ENCODE data around the gene CFL1.
A peak's percentile ranks its signal among the peaks of the same experiment; 100 is the strongest.
"Not testable (repeated sequence)": the region's sequence is repeated elsewhere in the genome, so short reads cannot be mapped to it uniquely, and the experiment has no call there.

Gene CFL1

GRCh38 chr11:65832231-65832630, 25.7 kb downstream of the CFL1 start:
- not testable (repeated sequence) for DNase-seq (ENCODE audit: low read depth)

DNA sequence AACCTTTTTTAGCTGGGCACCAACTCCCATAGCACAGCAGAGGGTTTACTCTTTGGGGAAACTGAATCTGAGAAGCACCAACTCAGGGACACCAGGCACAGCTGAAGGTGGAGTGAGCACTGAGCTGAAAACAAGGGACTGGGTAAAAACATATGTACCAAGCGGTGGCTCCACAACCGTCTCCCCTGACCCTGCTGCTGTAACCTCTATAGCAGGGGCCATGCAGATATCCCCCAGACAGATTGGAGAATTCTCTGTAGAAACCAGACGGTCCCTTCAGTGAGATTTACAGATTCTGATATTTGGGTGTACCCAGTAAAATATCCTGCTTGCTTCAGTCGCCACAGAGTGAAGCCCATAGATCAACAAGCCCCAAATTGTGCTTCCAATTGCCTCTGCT, 28.5 kb downstream of the CFL1 start:
- no peak for DNase-seq (ENCODE audit: low read depth)

- no peak for DNase-seq (ENCODE audit: low read depth)
Observed at GRCh38 chr11:65826984-65827735, 30.8 kb downstream of the CFL1 start.

GRCh38 chr11:65822776-65823528, 35.0 kb downstream of the CFL1 start:
- DNase-seq (ENCODE audit: low read depth) = no peak

DNA sequence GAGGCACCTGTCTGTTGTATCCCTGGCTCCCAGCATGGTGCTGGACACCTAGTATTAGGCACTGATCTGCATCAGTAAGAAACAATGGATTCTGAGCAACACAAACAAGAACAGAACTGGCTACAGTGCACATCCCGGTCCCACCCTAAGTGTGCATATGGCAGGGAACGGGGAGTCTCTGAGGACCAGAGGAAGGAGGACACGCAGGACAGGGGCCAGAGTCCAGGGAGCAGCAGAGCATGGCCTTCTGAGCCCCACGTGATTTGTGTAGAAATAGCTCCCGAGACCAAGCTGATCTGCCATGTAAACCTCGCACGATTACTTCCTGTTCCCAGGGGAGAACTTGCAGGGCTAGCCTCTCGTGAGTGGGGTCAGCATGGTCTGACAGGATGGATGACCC, 36.9 kb downstream of the CFL1 start:
- DNase-seq (ENCODE audit: low read depth) = no peak

DNA sequence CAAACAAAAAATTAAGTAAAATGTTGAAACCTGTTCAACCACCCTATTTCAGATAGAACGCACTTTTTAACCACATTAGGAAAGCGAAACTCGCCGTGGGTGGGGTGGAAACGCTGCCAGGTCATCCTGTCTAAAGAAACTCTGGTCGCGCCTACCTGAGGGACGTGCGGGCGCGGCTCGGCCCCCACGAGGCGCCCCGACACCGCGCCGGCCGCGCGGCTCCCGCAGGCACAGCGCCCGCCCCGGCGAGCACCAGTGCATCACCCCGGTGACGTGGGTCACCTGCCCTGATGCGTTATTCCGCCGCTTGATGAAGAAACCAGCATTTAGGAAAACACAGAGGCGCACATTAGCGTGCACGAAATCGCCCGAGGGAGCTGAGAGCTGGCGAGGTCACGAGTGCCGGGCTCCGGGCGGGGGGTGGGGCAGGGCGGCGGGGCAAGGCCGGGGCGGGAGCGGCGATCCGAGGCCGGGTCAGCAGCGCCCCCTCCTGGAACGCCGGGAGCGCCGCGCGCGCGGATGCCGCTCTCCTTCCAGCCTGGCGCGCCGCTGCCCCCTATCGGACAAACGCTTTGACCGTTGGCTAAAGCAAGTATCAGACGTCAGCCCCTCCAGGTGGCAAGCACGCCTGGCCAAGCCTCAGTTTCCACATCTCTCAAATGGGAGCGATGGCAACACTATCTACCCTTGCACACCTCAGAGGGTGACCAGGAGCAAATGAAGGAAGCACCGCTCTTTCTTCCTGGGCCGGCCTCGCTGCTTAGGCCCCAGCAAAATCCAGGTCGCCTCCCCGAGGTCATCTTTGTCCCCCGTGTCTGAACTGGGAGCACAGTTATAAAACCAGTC, 39.9 kb downstream of the CFL1 start:
- peak; percentile 67 for DNase-seq (ENCODE audit: low read depth)

DNA sequence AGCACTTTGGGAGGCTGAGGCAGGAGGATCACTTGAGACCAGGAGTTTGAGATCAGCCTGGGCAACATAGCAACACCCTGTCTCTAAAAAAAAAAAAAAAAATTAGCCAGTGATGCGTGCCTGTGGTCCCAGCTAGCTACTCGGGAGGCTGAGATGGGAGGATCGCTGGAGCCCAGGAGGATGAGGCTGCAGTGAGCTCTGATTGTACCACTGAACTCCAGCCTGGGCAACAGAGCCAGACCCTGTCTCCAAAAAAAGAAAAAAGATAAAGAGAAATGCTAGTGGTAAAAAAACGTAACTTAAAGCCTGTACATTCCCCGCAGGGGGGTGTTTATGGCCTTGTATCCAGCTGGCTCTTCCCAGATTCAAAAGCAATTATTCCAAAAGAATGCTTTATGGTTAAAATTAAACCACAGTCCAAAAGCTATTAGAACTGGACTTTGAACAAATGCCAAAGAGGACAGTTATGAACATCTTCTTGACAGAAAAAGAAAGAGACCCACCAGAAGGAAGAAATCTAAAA, 40.6 kb downstream of the CFL1 start:
- DNase-seq (ENCODE audit: low read depth) = no peak

GRCh38 chr11:65816696-65817095, 41.3 kb downstream of the CFL1 start:
- no peak for DNase-seq (ENCODE audit: low read depth)

GRCh38 chr11:65814986-65815565, 42.9 kb downstream of the CFL1 start:
- no peak for DNase-seq (ENCODE audit: low read depth)

DNA sequence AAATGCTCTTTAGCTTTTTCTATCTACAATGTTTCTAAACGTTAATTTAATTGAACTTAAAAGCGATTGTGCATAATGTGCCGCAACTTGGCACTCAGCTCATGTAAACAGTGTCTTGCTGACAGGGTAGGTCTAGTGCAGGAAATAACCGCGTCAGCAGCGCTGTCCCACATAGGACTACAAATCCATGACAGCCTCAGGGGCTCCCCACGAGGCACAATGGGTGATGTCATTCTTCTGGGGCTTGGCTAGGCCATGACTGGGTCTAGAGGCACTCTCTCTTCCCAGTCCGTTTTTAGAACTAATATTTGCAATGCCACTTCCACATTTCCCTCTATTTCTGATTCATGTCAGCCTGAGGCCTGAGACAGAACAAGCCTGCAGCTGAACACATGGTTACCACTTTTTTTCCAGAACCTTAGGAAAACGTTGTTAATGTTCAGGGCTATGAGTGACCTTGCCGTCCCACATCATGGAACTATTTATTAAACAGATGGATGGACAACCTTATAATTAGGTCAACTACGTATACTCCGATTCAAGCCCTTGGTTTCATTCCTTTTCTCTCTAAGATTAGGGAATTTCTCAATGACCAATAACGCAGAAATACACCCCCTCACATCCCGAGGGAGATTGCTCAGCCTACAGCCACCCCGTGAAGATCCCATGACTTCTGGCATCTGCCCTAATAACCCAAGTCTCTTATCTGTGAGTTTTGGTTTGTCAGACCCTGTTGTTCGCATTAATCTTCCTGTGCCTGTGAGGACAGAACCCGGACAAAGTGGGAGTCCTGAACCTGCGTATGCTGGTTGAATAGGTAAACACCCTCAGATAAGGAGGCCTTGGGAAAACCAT, 43.6 kb downstream of the CFL1 start:
- peak; percentile 15 for DNase-seq (ENCODE audit: low read depth)

DNA sequence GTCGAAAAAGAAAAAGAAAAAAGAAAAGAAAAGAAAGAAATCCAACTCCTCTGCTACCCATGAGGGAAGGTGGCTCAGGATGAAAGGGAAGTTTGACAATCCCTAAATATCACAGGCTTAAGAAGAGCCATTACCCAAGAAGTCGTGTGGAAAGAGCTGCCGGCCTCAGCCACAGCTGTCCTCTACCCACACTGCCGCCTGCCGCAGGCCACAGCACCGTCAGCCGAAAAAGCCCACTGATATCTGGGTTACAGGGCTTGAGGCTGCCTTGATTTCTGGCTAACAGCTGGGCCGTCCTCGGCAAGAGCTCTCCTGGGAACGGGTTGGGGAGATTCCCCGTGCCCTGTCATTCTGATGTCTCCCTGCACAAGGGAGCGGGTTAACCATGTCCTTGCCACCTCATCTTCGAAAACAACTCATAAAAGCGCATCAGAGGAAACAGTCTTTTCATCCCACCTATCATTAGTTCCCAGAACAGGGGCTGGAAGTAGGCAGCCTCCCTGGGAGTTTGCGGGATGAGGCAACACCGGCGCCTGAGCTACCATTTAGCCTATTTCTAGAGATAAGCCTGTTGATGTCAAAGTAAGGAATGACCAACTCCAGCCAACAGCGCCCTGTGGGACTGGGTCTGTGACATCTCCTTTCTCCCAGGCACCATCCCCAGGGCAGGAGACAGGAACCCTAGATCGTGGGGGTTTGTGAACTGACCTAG, 46.1 kb downstream of the CFL1 start:
- DNase-seq (ENCODE audit: low read depth) = no peak

- DNase-seq (ENCODE audit: low read depth) = no peak
Observed at GRCh38 chr11:65810046-65810868, 47.7 kb downstream of the CFL1 start.

GRCh38 chr11:65809496-65809895, 48.5 kb downstream of the CFL1 start:
- no peak for DNase-seq (ENCODE audit: low read depth)

GRCh38 chr11:65808744-65809341, 49.1 kb downstream of the CFL1 start:
- DNase-seq (ENCODE audit: low read depth) = no peak

DNA sequence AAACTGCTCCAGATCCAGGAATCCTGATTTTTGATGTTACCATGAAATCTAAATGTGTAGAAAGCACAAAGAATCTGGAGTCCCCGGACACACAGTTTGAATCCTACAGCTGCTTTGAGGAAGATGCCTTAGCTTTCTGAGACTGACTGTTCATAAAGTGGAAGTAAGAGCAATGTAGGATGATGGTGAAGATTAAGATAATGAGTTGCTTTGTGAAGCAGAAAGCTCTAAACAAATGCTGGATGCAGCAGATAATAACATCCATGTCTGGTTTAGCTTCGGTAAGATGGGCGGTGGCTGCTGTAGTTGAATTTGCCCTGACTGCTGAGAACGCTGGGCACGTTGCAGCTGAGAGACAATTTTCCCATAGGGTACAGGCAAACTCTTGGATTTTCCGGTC, 51.0 kb downstream of the CFL1 start:
- DNase-seq (ENCODE audit: low read depth) = no peak
